Fibroblast of lung (primary cell): Measurements from ENCODE around the gene LTA4H.

Experiments used
- EZH2 ChIP-seq: IDR thresholded peaks from 2 replicates; pipeline ENCODE4 v1.5.1; 2012; ENCODE audit warnings: low read length, control low read depth, mild to moderate bottlenecking; ENCODE audit errors: missing control alignments
- TF ChIP-seq, protein P1 (sequence below), 2 donors: IDR thresholded peaks in 1 of 2; conservative IDR thresholded peaks in 1 of 2; 1 replicate in 1 of 2; 2 replicates in 1 of 2; pipeline ENCODE4 v1.5.1; 2011 to 2012; ENCODE audit warnings: low read length in 2 of 2, control low read depth in 1 of 2, inconsistent platforms in 1 of 2, low read depth in 1 of 2, mild to moderate bottlenecking in 1 of 2

DNA sequence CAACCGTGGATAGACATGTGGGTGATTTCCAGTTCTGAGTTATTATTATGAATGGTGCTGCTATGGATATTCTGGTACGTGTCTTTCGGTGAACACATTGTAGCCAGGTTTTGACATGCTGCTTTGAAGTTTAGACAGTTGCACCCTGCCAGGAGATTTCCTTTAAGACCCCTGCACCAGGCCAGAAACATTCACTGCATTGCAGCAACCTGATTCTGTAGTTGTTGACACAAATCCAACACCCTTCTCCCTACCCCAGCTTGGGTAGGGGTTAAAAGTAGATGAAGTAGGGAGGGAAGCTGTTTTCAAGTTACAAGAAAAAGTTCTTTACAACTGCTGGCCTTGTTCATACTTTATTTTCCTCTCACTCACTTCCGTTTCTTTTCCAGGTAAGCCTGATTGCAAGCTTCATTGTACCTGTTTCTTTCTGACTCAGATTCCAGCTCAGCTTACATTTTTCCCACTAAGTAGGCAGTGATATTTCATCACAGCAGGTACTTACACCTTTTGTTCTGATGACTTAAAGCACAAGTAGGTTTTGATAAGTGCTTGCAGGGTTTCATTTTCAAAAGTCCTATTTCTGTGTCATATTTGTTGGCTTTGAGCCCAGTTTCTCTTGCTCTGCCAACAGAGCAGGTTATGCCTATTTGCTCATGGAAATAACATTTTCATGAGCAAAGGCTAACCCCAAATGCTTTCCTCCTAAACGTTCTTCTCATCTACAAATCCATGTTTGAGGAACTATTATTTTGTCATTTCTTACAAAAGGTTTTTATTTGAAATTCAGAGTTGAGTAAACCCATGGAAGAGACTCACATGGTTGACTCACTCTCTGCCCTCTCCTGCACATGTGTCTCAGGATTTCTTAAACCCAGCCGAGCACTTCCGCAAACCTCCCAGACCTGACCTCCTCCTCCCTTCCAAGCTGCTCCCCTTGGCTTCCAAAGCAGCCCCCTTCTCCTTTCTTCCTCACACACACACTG, 12.1 kb upstream of the LTA4H start:
- TF ChIP-seq EZH2, result no peak
- TF ChIP-seq, protein P1, sequence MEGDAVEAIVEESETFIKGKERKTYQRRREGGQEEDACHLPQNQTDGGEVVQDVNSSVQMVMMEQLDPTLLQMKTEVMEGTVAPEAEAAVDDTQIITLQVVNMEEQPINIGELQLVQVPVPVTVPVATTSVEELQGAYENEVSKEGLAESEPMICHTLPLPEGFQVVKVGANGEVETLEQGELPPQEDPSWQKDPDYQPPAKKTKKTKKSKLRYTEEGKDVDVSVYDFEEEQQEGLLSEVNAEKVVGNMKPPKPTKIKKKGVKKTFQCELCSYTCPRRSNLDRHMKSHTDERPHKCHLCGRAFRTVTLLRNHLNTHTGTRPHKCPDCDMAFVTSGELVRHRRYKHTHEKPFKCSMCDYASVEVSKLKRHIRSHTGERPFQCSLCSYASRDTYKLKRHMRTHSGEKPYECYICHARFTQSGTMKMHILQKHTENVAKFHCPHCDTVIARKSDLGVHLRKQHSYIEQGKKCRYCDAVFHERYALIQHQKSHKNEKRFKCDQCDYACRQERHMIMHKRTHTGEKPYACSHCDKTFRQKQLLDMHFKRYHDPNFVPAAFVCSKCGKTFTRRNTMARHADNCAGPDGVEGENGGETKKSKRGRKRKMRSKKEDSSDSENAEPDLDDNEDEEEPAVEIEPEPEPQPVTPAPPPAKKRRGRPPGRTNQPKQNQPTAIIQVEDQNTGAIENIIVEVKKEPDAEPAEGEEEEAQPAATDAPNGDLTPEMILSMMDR (conservative IDR thresholded peaks at IDR 0.05 in 1 of 2, IDR thresholded peaks at IDR 0.05 in 1 of 2; ENCODE audit: low read depth in 1 of 2, low read length in 2 of 2), result no peak
